SK-N-DZ (cell line): ENCODE measurements around the gene PPP1R16B.
"Not testable (repeated sequence)": the region's sequence is repeated elsewhere in the genome, so short reads cannot be mapped to it uniquely, and the experiment has no call there.

ENCODE experiments used
- DNase-seq: peaks from one replicate; pipeline ENCODE4 v3.0.0-alpha.2; 2015; ENCODE audit warnings: low spot score

The PPP1R16B gene

GRCh38 chr20:38791291-38791690 lies 14.2 kb upstream of the PPP1R16B start:
- no peak for DNase-seq

GRCh38 chr20:38791940-38792339 lies 13.6 kb upstream of the PPP1R16B start:
- no peak for DNase-seq

- not testable (repeated sequence) for DNase-seq
Measured at GRCh38 chr20:38794057-38794456, 11.4 kb upstream of the PPP1R16B start.

DNA sequence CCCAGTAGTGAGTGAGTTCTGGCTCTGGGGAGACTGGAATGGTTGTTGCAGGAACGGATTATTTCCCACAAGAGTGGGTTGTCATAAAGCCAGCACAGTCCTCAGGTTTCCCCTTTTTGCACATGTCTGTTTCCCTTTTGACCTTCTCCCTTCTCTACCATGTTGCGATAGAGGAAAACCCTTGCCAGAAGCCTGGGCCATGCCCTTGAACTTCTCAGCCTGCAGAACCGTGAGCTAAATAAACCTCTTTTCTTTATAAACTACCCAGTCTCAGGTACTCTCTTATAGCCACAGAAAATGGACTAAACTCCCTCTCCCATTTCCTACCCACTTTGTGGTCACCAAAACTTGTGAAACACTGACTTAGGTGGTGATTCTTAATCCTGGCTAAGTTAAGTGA lies 7.2 kb upstream of the PPP1R16B start:
- DNase-seq, result no peak

GRCh38 chr20:38799203-38799602 lies 6.3 kb upstream of the PPP1R16B start:
- DNase-seq, result no peak

GRCh38 chr20:38800882-38801281 lies 4.6 kb upstream of the PPP1R16B start:
- no peak for DNase-seq

DNA sequence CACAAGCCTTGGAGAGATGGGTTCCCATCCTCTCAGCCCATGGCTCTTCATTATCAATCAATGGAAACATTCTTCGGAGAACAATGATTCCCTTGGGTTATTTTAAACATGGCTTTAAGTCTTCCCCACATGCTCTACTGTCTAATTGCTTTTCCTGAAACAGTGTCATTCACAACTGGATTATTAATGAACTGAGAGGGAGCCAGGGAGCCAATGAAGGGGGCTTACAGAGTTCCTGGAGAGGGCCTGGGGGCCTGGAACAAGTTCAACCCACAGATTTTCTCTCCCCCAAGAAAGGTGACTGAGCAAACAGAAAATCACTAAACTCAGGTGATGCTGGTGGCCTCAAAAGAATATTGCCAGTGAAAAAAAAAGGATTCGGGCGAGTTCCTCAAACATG lies 1.3 kb upstream of the PPP1R16B start:
- DNase-seq, result no peak

DNA sequence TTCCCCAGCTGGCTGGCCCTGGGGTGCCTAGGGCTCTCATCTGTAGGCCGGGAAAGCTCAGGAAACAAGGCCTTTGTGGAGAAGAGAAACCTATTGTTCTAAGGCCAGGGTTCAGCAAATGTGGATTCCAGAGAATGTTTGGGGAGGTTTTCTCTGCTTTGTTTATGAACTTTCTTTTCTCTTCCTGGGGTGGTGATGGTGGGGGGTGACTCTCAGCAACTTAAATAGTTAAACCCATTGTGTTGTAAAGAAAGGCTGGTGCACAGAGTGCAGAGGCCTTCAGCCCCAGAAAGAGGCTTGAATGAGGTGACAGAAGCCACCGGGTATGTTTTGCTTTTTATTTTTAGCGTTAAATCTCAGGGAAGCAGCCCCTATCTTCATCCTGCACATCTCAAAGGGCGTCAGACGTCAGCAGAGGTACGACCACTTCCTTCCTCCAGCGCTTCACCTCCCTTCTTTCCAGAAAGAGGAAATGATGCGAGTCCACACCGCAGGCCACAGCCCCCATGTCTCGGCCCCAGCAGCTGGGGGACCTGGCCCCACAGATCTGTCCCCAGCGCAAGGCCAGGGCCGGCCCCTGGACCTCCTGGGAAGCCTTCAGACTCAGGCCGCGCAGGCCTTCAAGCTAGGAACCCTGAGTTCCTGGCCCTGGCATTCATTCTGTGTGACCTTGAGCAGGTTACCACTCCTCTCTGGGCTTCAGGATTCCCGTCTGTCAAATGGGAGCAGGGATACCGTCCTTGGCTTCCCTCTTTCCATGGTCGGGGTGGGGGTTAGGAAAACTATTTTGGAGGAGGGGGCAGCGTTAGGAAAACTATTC lies 605 bp upstream of the PPP1R16B start:
- no peak for DNase-seq

DNA sequence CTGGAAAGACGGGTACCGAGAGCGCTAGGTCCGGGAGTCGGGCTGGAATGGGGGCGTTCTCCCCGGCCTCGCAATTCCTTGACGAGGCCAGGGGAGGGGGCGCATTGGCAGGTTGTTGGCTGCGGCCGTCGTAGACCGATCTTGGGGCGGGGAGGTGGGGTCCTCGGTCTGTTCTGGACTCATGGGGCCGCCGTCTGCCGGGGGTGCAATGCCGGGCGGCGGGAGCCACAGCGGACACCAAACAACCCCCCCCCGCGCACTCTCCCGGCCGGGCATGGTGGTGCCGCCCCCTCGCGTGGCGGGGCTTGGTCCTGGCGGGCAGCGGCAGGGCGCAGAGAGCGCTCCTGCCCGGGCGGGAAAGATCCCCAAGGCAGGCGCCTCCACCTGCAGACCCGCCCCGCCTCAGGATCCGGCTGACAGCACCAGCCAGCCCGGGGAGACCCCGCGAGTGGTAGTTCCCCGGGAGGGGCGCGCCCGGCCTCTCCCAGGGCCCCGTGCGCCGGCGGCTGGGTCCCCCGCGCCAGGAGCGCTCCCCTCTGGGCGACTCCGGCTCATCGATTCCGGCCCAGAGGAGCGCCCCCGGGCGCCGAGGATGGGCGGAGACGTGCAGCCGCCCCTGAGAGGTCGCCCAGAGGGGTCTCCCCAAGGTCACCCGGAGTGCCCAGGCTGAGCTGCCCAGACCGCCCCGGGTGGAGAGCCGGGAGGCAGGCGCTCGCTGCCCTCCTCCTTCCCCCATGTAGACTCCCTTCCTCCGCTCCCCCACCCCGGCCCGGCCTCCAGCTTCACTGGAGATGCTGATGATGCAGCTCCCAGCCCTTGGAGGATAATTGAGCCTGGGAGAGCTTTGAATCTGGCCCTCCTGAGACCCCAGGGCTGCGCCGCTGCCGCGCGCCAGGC lies 709 bp downstream of the PPP1R16B start:
- DNase-seq, result peak; percentile 51

GRCh38 chr20:38806855-38807655 lies 1.6 kb downstream of the PPP1R16B start:
- DNase-seq, result peak; percentile 56

- no peak for DNase-seq
Measured at GRCh38 chr20:38809942-38810341, 4.4 kb downstream of the PPP1R16B start.

DNA sequence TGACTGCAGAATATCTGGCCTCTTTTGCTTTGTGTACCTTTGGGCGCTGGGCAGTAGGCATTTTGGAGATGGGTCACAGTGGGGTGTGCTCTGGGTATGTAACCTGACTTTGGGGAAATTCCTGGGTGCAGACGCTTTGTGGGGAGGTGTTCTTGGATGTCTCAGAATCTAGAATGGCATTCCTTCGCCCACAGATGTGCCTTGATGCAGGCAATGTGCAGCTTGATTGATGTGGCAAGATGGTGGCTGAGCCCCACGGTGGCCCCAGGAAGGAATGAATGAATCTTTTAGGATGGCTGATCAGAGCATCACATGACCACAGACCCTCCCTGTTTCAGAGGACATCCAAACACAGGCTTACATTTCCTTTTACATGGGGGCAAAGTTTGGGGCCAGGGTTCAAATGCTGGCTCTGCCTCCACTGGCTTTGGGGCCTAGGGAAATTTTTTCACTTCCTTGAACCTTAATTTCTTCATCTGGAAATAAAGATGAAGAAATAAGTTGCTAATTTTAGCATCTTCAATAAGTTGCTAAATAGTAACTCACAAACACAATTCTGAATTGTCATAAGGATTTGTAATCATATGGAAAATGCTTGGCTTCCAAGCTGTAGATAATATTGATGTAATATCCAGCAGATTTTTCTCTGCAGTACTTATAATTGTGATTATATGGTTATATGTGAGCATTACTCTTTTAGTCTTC lies 5.6 kb downstream of the PPP1R16B start:
- DNase-seq, result no peak

DNA sequence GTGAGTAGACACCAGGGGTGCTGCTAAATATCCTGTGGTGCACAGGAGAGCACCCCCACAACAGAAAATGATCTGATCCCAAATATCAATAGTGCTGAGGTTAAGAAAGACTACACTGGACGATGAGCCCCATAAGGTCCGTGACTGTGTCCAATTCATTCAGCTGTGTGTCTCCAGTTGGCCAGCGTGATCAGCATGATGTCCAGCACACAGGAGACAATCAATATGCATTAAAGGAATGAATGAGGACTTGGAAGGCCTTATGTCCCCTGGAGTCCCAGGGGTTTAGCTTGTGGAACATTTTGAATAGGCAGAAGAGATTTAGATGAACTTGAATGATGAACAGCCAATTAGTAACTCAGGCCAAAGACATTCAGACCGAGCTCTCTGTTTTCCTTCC lies 6.3 kb downstream of the PPP1R16B start:
- DNase-seq, result no peak

GRCh38 chr20:38812182-38812581 lies 6.7 kb downstream of the PPP1R16B start:
- no peak for DNase-seq

DNA sequence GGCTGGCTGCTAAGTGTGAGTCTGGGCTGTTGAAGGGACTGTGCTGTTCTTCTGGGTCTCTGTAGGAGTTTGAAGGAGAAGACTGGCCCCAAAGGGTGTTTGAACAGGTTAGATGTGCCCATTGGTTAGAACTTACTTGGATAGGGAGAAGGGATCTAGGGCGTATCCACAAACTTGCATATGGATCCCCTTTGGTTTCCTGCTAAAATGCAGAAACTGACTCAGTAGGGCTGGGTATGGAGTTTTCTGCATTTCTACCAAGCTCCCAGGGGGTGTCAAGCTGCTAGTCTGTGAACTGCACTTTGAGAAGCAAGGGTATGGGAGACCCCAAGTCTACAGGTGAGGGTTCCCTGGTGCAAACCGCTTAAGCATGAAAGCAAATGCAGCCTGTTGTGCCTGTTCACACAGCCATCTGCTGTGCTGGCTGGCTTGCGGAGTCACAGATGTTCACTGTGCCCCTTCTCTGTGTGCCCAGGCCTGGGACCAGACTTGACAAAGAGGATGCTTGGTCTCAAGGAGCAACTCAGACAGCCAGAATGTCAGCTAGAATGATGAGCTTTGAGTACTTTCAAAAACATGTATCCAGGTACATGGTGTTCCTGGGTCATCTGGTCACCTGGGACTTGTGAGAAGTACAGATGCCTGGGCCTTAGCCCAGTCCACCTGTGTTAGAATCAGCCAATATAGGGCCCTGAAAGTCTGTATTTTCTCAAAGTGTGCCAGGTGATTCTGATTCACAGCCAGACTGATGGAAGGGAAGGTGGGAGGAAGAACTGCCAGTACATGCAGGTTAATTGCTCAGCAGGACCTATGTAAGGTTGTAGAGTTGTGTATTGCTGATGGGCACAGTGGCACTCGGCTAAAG lies 7.4 kb downstream of the PPP1R16B start:
- DNase-seq, result no peak

DNA sequence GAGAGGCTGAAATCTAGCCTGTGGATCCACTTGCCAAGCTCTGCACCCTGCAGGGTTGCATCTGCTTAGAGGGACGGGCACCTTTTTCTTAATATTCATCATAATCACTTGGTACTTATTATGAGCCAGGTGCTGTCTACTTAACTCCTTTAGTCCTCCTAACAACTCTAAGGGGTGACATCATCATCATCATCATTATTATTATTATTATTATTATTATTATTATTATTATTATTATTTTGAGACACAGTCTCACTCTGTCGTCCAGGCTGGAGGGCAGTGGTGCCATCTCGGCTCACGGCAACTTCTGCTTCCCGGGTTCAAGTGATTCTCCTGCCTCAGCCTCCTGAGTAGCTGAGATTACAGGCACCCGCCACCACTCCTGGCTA lies 8.1 kb downstream of the PPP1R16B start:
- not testable (repeated sequence) for DNase-seq

GRCh38 chr20:38815446-38815845 lies 9.9 kb downstream of the PPP1R16B start:
- no peak for DNase-seq

GRCh38 chr20:38818113-38819065 lies 12.9 kb downstream of the PPP1R16B start:
- no peak for DNase-seq

- DNase-seq, result no peak
Measured at GRCh38 chr20:38825571-38825900, 20.0 kb downstream of the PPP1R16B start.
